Ovary (tissue), 9 donors: Measurements from ENCODE around the gene CFAP20. TPM values are rescaled to one million over a fixed set of nuclear protein-coding genes. Genes with fewer than 3 reads are reported as not detected.

Source experiments
- DNase-seq, 5 donors: peaks; one replicate each; pipeline ENCODE4 v3.0.0-alpha.2; 2019 to 2020
- H3K27ac ChIP-seq, 2 donors: fragments of 200-600 bp; one replicate each; pipeline versions ENCODE4 v1.5.1 to v1.8.0; 2019 to 2022
- H3K27me3 ChIP-seq: fragments of 200-600 bp; one replicate; pipeline ENCODE4 v1.8.0; 2022
- H3K36me3 ChIP-seq: fragments of 200-600 bp; sonication (generic); one replicate; pipeline ENCODE4 v1.5.1; 2019
- H3K4me1 ChIP-seq: one replicate; pipeline ENCODE4 v1.8.1; 2013; ENCODE audit warnings: mild to moderate bottlenecking, moderate library complexity; ENCODE audit not compliant: insufficient read depth
- H3K4me3 ChIP-seq: fragments of 200-600 bp; sonication (generic); one replicate; pipeline ENCODE4 v1.5.1; 2017
- H3K9me3 ChIP-seq, 2 donors: fragments of 200-600 bp in 1 of 2; sonication (generic) in 1 of 2; one replicate each; pipeline versions ENCODE4 v1.5.1 to v1.8.1; 2013 to 2019; ENCODE audit warnings: mild to moderate bottlenecking in 1 of 2, moderate library complexity in 1 of 2
- CTCF ChIP-seq, 3 donors: fragments of 450-650 bp in 2 of 3; fragments of 200-600 bp in 1 of 3; IDR thresholded peaks; one replicate each; pipeline versions ENCODE4 v1.5.1 to v1.8.0; 2016 to 2022; ENCODE audit warnings: antibody characterized with exemption in 3 of 3, mild to moderate bottlenecking in 1 of 3
- EP300 ChIP-seq: sonication (generic); formaldehyde crosslinking; IDR thresholded peaks from one replicate; pipeline ENCODE4 v1.6.1; 2017; ENCODE audit warnings: antibody characterized with exemption
- POLR2A ChIP-seq: fragments of 450-650 bp; IDR thresholded peaks from one replicate; pipeline ENCODE4 v1.6.1; 2017; ENCODE audit warnings: antibody characterized with exemption, mild to moderate bottlenecking, moderate library complexity
- WGBS, 3 donors: extraction: QIAGEN DNeasy Blood & Tissue Kit in 1 of 3; methylation state at CpG; one replicate each; pipeline versions ENCODE4 v1.1.5 to v1.1.7; 2013 to 2017; 5-methylcytosine and 5-hydroxymethylcytosine counted together
- intact Hi-C, 4 donors: fragments of 100-400 bp; cut with DNase I; formaldehyde crosslinking; loops; one replicate each; pipeline versions ENCODE4 v1.11.0 to v1.15.1; 2022 to 2023
- polyA plus RNA-seq, 2 donors: library from polyadenylated mRNA; stranded (reverse); fragments of 200-250 nt in 1 of 2; fragments of 350-450 nt in 1 of 2; fragmentation: Illumina TruSeq in 1 of 2; extraction: RNeasy Lipid Tissue Mini Kit (QIAGEN cat#74804) in 1 of 2; gene quantifications; one replicate each; pipeline ENCODE4 v1.2.3, GENCODE V29; 2013 to 2014
- small RNA-seq: library from RNA; depleted of rRNA; stranded (forward); fragments of <200 nt; gene quantifications from one replicate; pipeline ENCODE3, GENCODE V24; 2016
- total RNA-seq, 7 donors: library from RNA; depleted of rRNA in 2 of 7; stranded (reverse); fragments of >200 nt in 2 of 7; fragmentation: NEBNext Ultra II Directional in 3 of 7; extraction: Animal tissue kit (Norgen Biotek cat#: 25700) in 3 of 7; gene quantifications; one replicate each; pipeline versions ENCODE4 v1.1.0 to v1.2.4, GENCODE V29; 2016 to 2023
- donor health status: DM: no; HTN: no; CAD: no; lungs with moderate emphysema.
- donor health status: DM: no; HTN: no; CAD: no.
- donor health status: Bipolar disorder and iron deficiency.
- donor health status: DM: yes; HTN: yes; CAD: no.
- donor health status: DM: no; HTN: no; CAD: no.
- donor health status: DM: yes; HTN: yes; CAD: no.

Gene CFAP20
- total and polyA plus RNA-seq, 9 donors = 20.5 to 44.7 (median 31.7) TPM

- Histone ChIP-seq H3K4me3 (no peak overlapping the region), H3K27me3 (no peaks in the 10 kb centered on the region), H3K27ac (no peak overlapping the region), H3K4me1 (no peaks in the 10 kb centered on the region), H3K9me3 (no peaks in the 10 kb centered on the region), H3K36me3 (no peaks in the 10 kb centered on the region)
- TF ChIP-seq POLR2A = no peak
- no peak for TF ChIP-seq CTCF (IDR thresholded peaks at IDR 0.05)
- no peak for TF ChIP-seq EP300
- intact Hi-C loops = no loop called here
- no peak for DNase-seq
- 95 to 98% (median 98%) methylated on average over 4 of the region's 4 CpGs for WGBS, 3 donors
Observed at GRCh38 chr16:58070585-58070984, 58.6 kb downstream of the CFAP20 start.

Small RNAs within 50 kb of the gene (small RNA-seq; reads per million reads assigned to genes)
- not detected for gene RF00019

Other genes with a start within 250 kb of the CFAP20 start
- gene CNGB1, start 158.3 kb downstream of the CFAP20 start, total RNA-seq = under 1 TPM in 1 of 7 donors, not detected in 6; 0.11 TPM
- not detected for gene CNGB1, start 158.3 kb downstream of the CFAP20 start, polyA plus RNA-seq
- 10 to 100 TPM in 5 of 7 donors, 1 to 10 TPM in 2; 5.6 to 17.8 (median 15.8) TPM for gene ZNF319, start 128.7 kb downstream of the CFAP20 start, total RNA-seq
- 10 to 100 TPM in 1 of 2 donors, 1 to 10 TPM in 1; 6.4 to 11.6 TPM for gene ZNF319, start 128.7 kb downstream of the CFAP20 start, polyA plus RNA-seq
- gene USB1, start 128.0 kb downstream of the CFAP20 start, total RNA-seq = 10 to 100 TPM in 6 of 7 donors, 1 to 10 TPM in 1; 8.5 to 30.7 (median 22.5) TPM
- gene USB1, start 128.0 kb downstream of the CFAP20 start, polyA plus RNA-seq = 10 to 100 TPM; 13.6 to 26.9 TPM
- 1 to 10 TPM in 5 of 7 donors, under 1 TPM in 2; 0.86 to 6.7 (median 2.6) TPM for gene MMP15, start 103.6 kb downstream of the CFAP20 start, total RNA-seq
- gene MMP15, start 103.6 kb downstream of the CFAP20 start, polyA plus RNA-seq = 1 to 10 TPM; 1.2 to 2.6 TPM
- 10 to 100 TPM; 23.1 to 63.3 (median 58.1) TPM for gene CSNK2A2, start 68.7 kb upstream of the CFAP20 start, total RNA-seq
- gene CSNK2A2, start 68.7 kb upstream of the CFAP20 start, polyA plus RNA-seq = 10 to 100 TPM; 39.5 to 95.6 TPM
- not detected for gene PRSS54, start 165.6 kb upstream of the CFAP20 start, total RNA-seq
- not detected for gene PRSS54, start 165.6 kb upstream of the CFAP20 start, polyA plus RNA-seq